NCI-H510A (cell line): Measurements from ENCODE around the gene RPH3AL.

Experiments
- DNase-seq: peaks from one replicate; lab custom pipeline; 2025; lab: John Stamatoyannopoulos, UW

RPH3AL gene, protein sequence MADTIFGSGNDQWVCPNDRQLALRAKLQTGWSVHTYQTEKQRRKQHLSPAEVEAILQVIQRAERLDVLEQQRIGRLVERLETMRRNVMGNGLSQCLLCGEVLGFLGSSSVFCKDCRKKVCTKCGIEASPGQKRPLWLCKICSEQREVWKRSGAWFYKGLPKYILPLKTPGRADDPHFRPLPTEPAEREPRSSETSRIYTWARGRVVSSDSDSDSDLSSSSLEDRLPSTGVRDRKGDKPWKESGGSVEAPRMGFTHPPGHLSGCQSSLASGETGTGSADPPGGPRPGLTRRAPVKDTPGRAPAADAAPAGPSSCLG

DNA sequence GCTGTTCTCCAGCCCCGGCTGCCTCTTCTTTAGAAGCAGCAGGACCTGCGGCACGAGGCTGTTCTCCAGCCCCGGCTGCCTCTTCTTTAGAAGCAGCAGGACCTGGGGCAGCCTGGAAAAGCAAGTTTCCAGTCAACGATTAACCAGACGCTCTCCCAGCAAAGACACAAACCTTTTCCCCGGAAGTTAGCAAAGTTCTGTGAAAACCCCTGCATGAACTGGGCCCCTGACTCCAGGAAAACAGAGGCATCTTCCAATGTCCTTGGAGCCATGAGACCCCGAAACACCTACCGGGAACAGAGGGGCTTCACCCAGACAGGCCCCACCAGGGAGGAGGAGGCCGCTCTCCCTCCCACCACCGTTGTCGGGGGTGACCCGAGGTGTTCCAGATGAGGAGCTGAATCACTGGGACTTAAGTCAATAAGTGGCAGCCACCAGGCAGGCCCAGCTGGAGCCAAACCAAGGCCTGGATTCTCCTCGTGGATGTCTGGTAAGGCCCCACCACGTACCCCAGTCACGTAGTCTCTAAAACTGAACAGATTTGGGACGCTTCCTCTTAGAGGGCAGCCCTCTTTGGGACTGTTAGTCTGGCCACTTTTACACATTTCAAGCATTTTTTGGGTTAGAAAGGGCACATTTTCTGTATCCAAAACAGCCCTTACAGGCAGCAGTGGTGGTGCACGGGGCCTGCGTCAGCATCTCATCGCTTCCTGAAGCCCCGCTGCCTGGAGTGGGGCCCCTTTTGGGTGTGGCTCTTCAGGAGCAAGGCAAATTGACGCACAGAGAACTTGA lies at the start of gene RPH3AL:
Gene RPH3AL (minus strand): TSS at position 387 of the 792 bp plus-strand sequence. CDS start 25,264 bp downstream, outside the sequence.
- DNase-seq: peak; percentile 80

DNA sequence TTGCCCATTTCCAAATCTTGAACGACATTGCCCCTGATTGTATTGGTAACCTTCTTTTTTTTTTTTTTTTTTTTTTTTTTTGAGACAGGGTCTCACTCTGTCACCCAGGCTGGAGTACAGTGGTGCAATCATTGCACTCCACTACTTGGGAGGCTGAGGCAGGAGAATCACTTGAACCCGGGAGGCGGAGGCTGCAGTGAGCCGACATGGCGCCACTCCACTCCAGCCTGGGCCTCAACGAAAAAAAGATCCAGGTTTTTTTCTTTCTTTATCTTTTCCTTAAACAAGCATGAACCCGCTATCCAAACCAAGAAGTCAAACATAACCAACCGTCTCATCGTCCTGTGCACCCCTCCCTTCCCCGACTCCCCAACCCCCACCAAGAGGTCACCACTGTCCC lies 47.6 kb upstream of the RPH3AL start:
- DNase-seq: no peak

DNA sequence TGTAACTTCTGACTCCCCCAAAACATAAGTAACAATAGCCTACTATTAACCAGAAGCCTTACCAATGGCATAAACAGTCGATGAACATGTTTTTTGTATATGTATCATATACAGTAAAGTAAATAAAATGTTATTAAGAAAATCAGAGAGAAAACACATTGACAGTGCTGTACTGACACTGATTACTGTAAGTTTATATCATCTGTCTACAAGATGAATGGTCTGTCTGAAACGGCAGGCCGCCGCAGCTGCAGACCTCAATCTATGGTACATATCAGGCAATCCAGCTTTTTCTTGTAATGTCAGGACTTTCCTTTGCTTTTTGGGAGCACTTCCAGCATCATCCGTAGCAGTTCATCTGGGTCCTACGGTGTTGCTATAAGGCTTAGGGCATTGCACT lies 44.2 kb upstream of the RPH3AL start:
- DNase-seq: no peak

DNA sequence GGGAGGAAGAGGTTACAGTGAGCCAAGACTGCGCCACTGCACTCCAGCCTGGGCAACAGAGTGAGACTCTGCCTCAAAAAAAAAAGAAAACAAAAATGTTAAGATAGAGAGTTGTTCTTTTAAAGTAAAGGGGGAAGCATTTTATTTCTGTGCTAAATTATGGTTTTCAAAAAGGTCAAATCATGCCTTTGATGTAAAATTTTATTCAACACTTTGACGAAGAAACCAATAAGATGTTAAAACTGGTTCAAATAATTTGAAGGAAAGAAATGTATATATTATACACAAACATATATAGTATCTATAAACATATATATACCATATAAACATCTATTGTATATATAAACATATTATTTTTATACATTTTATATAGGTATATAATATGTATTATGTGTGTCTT lies 43.4 kb upstream of the RPH3AL start:
- no peak for DNase-seq

DNA sequence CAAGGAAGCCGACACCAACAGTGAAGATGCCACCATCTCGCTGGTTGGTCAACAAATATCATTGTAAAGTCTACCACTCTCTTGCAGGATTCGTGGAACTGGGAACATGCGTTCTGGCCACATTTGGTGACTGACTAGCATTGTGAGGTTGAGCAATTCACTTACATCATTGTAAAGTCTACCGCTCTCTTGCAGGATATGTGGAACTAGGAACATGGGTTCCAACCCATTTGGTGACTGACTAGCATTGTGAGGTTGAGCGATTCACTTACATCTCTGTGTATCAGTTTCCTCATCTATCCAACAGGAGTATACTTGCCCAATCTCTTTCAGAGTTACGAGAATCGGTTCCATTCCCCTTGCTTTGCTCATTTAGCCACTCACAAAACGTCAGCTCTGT lies 42.6 kb upstream of the RPH3AL start:
- DNase-seq: no peak

DNA sequence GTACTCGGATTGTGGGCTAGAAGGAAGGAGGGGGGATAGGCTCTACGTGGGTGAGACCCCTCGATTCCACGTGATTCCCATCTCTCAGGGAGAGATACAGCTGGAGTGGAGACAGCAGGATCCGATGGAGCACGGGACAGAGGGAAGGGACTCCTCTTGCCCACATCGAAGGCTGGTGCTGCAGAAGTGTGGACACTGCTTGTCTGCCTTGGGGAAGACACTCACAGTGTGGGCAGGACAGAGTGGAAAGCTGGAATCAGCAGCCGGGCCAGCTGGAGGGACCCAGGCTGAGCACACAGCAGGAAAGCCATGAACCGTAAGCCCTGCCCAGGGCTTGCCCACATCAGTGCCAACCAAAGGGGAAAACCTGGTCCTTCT lies 42.1 kb upstream of the RPH3AL start:
- no peak for DNase-seq

DNA sequence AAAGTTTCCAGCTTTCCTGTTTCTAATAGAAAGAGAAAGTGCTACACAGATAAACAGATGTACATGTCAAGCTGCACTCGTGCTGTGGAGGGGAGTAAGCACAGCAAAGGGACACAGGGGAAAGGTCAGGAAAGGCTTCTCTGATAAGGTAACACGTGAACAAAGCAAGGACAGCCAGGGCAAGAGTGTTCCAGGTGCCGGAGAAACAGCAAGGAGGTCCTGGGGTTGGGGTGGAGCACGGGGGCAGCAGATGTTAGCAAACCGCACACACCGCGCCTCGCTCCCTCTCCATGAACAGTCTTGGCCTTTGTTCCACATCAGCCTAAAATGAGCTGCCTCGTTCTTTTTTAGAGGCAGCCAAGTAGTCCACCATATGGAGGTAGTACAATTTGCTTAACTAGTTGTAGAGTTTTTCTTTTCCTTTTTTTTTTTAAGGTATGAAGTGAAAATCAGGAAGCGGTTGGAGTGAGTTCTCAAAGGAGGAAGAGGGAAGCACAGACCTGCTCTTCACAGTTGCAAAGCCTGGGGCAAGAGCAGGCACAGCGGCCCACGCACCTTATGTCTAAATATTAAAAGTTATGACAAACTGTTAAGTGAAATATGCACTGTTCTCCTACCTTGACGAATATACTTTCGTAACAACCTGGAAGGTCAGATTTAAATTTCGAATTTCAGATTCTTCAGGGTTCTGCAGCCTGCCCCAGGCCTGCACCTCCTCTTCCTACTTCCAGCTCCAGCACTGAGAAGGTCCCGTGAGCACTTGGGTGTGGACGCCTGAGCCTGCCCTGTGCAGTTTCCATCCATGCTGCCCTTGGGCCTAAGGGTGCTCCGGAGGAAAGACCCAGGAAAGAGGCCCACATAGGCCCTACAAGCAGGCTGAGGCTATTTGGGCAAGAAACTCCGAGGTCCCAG lies 41.5 kb upstream of the RPH3AL start:
- no peak for DNase-seq

DNA sequence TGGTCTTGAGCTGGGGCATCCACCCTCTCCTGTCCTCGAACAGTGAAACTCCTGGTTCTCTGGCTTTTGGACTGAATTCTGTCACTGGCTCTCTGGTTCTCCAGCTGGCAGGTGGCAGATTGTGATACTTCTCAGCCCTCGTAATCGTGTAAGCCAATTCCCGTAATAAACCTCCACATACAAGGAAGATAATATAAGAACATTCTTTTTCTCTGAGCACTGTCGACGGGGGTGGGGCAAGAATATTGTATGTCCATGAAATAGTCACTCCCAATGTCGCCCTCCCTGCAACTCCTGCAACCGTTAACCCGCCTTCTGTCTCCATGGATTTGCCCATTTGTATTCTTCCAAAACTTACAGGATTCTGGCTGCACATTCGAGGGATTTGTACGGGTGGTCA lies 39.2 kb upstream of the RPH3AL start:
- no peak for DNase-seq

DNA sequence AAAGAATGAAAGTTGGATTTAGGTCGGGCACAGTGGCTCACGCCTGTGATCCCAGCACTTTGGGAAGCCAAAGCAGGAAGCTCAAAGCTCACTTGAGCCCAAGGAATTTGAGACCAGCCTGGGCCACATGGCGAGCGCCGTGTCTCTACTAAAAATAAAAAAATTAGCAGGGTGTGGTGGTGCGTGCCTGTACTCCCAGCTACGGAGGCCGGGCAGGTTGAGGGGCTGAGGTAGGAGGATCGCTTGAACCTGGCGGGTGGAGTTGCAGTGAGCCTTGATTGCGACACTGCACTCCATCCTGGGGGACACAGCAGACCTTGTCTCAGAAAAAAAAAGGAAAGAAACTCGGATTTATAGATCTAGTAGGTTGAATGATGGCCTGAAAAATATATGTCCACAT lies 37.4 kb upstream of the RPH3AL start:
- DNase-seq: no peak

DNA sequence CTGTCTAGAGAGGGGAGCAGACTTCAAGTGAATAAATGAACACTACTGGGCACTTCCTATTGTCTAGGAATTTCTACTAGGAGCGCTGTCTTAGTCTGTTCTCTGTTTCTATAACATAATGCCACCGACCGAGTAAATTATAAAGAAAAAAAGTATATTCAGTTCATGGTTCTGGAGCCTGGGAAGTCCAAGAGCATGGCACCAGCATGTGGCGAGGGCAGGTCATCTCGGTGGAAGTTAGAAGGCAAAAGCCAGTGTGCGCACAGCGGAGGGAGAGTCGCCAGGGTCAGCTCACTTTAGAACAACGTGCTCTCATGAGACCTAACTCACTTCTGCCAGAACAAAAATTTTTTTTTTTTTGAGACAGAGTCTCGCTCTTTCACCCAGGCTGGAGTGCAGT lies 35.5 kb upstream of the RPH3AL start:
- DNase-seq: no peak

DNA sequence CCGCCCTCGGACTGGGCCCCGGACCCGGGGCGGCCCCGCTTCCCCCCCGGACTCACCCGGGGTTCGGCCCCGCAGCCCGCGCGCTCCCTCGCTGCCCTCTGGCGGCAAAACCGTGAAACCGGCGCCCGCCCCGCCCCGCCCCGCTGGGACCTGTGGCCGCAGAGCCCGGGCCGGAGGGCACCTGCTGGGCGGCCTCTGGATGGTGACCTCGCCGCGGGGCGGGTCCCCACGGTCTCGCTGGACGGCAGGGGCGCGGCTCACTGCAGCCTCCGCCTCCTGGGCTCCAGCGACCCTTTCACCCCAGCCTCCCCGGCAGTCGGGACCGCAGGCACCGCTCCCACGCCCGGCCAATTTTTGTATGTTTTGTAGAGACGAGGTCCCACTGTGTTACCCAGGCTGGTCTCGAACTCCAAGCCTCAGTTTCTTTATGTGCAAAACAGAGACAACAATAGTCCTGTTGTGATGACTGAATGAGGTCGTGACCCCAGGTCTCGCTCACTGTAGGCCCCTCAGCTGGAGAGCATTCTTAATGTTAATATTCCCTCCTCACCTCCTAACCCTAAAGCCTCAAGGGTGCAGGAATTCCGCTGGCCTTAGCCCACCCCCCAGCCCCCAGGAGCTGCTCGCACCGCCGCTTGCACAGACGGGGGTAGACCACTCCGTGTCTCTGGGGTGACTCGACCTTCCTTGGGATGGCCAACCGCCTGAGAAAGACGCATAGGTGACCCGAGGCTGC lies 33.7 kb upstream of the RPH3AL start:
- peak; percentile 23 for DNase-seq

DNA sequence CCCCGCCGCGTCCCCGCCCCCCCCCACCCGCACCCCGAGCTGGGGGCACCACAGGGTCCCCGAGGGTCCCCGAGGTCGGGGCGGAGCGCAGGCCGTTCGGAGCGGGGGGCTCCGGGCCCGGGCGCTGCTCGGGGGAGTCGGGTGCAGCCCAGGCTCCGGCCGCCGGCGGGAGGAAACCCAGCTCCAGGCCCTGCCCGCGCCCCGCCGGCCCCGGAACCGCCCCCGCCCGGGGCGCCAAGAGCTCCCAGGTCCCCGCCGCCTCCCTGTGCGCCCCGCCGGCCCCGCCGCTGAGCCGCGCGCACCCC lies 33.2 kb upstream of the RPH3AL start:
- DNase-seq: no peak

DNA sequence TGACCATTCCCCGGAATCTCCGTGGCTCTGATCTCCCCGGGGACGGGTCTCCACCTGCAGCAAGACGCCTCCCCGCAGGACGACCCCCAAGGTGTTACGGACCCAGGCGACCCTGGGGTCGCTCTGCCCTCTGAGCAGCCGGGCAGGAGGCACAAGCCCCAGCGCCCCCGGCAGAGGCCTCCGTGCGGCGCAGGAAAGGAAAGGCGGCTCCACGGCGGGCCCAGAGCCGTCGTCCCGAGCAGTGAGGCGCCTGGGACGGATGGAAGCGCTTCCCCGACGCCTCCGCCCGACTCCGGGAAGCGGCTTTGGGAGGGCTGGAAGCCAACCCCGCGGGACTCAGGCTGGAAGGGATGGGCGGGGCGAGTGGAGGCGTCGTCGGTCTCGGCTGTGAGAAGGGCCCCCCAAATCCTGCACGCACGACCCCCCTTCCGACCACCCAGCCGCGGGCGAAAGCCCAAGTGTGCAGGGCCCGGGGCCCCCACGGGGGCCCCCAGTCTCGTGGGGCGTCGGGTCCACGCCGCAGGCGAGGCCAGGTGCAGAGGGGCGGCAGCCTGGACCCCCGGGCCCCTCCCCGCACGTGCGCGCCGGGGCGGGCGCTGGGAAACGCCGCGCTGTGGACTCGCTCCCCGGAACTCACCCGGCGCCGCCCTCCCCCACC lies 32.7 kb upstream of the RPH3AL start:
- no peak for DNase-seq

DNA sequence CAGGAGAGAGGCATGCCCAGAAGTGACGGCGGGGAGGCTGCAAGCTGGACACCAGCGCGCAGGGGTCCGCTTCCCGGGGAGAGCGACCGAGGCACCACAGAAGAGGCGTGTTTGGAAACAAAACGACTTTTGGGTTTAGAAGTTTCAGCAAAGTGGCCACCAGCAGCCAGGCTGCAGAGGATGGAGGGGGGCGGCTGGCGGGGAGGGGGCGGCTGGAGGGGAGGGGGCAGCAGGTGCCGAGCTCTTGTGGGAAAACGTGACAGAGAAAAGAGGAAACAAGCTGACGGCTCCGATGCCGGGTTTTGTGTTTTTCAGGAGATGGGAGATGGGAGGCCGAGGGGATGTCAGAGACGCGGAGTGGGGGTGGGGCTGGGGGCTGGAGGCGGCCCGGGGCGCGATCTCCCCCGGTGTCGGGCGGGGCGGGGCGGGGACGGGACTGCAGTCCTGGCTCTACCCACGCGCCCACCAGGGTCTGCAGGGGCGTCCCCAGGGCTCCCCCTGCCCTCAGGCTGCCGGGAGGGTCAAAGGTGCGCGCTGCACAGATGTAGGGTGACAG lies 32.1 kb upstream of the RPH3AL start:
- DNase-seq: no peak

DNA sequence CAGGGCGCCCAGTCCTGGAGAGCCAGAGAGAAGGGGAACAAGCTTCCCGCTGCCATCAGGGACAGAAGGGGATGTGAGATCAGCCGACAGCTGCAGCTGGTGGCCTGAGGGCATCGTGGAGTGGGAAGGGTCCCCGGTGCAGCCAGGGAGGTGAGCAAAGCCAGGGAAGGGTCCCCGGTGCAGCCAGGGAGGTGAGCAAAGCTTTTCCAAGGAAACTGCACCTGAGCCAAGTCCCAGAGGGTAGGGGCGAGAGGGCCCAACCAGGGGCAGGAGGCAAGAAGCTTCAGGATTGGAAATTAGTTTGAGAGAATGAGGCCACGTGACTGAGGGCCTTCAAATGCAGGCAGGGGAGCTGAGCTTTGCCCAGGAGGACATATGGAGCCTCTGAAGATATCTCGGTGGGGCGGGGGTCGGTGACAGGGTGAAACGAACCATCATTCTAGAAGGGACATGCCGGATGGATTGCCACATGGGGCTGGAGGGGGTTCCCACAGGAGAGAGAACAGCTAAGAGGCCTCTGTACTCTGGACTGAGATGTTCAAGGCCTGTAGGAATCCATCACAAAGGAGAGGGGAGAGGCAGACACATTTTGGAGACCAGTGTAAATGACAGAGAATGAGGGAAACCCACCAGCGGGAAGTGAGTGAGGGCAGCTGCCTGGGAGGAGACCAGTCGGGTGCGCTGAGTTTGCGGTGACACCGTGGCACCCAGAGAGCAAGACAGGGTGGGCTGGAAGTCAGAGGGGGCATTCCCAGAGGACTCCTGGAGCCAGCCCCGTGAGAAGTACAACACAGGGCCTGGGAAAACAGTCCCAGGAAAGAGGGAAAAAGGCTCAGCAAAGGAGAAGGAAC lies 31.4 kb upstream of the RPH3AL start:
- no peak for DNase-seq

DNA sequence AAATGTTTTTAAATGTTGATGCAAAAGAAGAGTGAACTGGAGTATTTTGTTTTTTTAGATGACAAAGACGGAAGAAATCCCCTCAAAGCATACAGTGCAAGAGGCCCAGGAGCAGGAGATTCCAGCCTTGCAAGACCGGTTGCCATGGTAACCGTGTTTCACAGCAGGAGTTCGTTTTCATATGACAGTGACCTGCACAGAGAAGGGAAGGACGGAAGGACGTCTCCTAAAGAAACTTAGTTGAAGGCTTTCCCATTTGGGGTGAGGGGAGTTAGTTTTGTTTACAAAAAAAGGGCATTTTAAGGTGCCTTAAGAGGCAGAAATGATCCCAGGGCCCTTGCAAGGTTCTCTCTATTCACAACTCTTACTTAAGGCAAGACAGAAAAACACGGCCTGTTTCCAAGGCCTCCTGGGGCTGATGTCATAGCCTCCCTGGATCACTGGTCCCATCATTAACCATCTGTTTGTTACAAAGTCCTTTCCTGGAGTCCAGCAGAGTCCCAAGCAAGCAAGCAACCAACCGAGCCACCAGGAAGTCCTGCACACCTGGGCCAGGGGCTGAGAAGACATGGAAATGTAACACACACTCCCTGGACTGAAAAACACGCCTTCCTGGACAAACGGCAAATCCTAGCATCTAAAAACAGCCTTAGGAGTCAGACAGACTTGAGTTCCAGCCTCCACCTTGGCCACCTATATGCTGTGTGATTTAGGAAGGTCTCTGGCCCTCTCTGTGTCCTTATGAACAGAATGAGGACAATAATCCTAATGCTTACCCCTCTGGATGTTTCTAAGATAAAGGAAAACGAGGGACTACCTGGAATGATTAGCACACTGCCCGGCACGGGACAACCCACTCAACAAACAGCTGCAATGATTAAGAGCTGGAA lies 30.3 kb upstream of the RPH3AL start:
- no peak for DNase-seq

DNA sequence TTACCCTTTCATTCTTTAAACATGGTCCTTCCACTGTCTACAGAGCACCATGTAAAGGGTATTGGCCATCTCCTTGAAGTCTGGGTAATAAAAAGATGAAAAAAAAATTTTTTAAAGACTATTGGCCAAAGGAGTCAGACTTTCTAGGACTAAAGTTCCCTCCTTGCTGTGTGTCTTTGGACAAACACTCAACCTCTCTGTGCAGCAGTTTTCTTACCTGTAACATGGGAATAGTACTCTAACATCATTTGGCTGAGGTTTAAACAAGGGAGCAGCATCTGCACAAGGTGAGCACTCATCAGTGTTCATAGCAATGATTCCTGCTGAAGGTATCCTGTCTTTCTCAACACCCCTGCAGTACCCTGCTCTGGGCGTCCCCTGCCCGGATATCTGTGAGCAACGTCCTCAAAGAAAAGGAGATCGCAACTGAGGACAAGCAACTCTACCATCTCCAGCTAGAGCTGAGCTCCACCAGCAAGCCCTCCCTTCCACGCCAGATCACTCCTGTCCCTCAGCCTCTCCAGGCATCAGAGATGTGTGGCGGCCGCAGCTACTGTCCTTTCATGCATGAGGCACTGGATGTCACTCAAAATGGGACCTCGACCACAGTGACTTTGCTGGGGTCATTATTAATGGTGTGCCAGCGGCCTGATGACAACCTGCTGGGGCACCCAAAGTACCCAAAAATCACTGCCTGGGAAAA lies 29.5 kb upstream of the RPH3AL start:
- DNase-seq: no peak

DNA sequence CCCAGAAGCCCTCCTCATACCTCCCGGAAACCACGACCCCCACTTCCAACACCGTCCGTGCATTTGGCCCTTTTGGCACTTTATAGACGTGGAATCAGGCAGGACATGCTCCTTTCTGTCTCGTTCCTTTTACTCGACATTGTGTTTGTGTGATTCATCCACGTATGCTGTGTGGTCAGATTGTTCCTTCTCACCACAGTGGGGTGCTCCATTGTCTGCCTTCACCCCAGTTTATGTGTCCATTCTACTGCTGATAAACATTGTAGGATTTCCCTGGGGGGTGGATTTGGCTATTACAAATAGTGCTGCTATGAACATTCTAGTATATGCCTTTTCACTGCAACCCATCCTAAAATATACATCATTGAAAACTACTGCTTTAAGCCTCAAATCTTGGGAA lies 28.9 kb upstream of the RPH3AL start:
- no peak for DNase-seq
